Lower leg skin (tissue), 3 donors: ENCODE measurements around the gene CHP2.

Source experiments
- POLR2A ChIP-seq, 2 donors: fragments of 450-650 bp; IDR thresholded peaks; one replicate each; pipeline ENCODE4 v1.6.1; 2016 to 2017; ENCODE audit warnings: antibody characterized with exemption in 2 of 2, mild to moderate bottlenecking in 1 of 2, moderate library complexity in 1 of 2
- TF ChIP-seq, protein P1 (sequence below), 3 donors: fragments of 450-650 bp; IDR thresholded peaks; one replicate each; pipeline ENCODE4 v1.5.1; 2016; ENCODE audit warnings: antibody characterized with exemption in 3 of 3, mild to moderate bottlenecking in 3 of 3, moderate library complexity in 2 of 3

DNA sequence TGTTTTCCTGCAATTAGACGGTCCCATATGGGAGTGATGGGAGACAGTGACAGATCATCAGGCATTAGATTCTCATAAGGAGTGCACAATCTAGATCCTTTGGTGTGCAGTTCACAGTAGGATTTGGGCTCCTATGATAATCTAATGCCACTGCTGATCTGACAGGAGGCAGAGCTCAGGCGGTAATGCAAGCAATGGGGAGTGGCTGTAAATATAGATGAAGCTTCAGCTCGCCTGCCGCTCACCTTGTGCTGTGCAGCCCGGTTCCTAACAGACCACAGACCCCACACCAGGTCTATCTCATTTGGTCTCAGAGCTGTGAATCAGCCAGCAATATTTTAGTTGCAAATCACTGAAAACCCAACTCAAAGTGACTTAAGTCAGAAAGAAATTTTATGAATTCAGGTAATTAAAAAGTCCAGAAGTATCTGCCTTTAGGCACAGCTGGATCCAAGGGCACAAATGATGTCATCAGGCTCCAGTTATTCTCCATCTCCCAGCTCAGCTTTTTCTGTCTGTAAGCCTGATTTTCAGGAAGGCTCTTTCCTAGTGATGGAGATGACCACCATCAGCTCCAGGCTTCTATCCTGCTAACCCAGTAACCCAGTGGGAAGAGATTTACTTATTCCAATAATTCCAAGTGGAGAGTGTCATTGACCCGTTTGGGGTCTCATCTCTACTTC is 3.3 kb downstream of the CHP2 start:
- TF ChIP-seq POLR2A (IDR thresholded peaks at IDR 0.05), result no peak
- TF ChIP-seq, protein P1, sequence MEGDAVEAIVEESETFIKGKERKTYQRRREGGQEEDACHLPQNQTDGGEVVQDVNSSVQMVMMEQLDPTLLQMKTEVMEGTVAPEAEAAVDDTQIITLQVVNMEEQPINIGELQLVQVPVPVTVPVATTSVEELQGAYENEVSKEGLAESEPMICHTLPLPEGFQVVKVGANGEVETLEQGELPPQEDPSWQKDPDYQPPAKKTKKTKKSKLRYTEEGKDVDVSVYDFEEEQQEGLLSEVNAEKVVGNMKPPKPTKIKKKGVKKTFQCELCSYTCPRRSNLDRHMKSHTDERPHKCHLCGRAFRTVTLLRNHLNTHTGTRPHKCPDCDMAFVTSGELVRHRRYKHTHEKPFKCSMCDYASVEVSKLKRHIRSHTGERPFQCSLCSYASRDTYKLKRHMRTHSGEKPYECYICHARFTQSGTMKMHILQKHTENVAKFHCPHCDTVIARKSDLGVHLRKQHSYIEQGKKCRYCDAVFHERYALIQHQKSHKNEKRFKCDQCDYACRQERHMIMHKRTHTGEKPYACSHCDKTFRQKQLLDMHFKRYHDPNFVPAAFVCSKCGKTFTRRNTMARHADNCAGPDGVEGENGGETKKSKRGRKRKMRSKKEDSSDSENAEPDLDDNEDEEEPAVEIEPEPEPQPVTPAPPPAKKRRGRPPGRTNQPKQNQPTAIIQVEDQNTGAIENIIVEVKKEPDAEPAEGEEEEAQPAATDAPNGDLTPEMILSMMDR (IDR thresholded peaks at IDR 0.05), result no peak
